ENCODE results near the gene NFE2.
"Not testable (repeated sequence)": the region's sequence is repeated elsewhere in the genome, so short reads cannot be mapped to it uniquely, and the experiment has no call there.

Gene NFE2

DNA sequence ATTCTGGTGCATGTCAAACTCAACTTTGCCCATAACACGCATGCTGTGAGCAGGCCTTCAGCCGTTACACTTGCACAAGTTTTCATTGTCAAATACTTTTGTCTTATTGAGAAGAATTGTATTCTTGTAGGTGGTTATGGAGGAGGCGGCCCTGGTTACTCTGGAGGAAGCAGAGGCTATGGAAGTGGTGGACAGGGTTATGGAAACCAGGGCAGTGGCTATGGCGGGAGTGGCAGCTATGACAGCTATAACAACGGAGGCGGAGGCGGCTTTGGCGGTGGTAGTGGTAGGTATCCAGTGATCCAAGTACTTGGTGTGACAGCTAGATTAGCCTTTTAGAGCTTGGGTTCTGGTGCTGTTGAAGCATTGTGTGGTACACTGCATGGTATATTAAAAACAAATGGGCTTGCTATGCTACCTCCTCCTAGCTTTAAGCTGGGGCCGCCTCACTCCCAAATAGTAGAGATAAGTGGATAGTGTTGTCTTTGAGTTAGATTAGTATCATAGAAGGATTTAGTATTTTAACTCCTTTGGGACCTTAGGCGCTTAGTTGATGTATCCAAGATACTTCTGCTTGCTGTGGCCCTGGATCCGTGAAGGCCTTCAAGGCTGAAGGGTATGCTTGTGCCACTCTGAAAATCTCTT lies 17.7 kb downstream of the NFE2 start:
- no peak for DNase-seq (ENCODE audit: low spot score)

DNA sequence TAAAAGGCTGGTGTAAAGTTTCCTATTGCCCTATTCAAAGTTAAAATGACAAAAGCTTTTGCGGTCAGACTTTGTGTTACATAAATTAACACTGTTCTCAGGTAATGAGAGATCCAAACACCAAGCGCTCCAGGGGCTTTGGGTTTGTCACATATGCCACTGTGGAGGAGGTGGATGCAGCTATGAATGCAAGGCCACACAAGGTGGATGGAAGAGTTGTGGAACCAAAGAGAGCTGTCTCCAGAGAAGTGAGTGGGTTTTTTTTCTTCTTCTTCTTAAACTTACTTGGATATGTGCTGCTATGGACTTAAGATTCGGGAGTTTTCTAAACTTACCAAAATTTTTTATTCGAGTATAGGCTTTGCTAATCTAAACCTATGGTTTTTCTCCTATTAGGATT lies 19.1 kb downstream of the NFE2 start:
- not testable (repeated sequence) for DNase-seq (ENCODE audit: low spot score)

DNA sequence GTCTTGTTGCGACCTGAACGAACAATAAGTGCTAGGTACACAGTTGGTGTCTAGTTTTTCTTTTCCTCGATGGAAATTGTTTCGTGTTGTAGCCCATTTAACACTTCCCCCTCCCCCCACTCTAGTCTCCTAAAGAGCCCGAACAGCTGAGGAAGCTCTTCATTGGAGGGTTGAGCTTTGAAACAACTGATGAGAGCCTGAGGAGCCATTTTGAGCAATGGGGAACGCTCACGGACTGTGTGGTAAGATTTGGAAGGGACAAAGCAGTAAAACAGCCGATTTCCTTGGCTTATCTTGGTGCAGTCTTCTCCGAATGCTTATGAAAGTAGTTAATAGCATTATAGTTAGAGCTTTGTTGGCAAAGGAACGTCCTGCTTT lies 19.6 kb downstream of the NFE2 start:
- not testable (repeated sequence) for DNase-seq (ENCODE audit: low spot score)

DNA sequence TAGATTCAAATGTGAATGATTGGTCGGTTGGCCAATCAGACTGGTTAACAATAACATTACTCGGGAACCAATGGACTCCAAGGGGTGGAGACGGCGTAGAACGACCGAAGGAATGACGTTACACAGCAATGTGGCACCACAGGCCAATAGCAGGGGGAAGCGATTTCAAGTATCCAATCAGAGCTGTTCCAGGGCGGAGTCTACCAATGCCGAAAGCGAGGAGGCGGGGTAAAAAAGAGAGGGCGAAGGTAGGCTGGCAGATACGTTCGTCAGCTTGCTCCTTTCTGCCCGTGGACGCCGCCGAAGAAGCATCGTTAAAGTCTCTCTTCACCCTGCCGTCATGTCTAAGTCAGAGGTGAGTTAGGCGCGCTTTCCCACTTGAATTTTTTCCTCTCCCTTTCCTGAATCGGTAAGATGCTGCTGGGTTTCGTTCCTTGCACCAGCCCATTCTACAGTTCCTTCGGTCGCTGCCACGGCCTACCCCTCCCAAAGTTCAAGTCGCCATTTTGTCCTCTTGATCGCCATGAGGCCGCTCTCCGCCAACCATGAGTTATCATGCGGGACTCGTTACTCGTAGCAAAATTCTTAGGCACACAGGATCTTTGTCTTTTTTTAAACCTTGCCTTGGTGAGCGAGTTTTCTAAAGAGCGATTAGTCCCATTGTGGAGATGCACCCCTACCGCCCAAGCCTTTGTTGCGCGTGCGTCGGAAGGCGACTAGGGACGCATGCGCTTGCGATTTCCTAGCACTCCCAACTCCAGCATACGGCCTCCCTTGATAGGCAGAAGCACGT lies 20.2 kb downstream of the NFE2 start, which contains the start of gene HNRNPA1:
Gene HNRNPA1 (plus strand): TSS at position 259 of the 793 bp plus-strand sequence. CDS start 82 bp downstream, at position 341.
- DNase-seq (ENCODE audit: low spot score), result peak; percentile 100

DNA sequence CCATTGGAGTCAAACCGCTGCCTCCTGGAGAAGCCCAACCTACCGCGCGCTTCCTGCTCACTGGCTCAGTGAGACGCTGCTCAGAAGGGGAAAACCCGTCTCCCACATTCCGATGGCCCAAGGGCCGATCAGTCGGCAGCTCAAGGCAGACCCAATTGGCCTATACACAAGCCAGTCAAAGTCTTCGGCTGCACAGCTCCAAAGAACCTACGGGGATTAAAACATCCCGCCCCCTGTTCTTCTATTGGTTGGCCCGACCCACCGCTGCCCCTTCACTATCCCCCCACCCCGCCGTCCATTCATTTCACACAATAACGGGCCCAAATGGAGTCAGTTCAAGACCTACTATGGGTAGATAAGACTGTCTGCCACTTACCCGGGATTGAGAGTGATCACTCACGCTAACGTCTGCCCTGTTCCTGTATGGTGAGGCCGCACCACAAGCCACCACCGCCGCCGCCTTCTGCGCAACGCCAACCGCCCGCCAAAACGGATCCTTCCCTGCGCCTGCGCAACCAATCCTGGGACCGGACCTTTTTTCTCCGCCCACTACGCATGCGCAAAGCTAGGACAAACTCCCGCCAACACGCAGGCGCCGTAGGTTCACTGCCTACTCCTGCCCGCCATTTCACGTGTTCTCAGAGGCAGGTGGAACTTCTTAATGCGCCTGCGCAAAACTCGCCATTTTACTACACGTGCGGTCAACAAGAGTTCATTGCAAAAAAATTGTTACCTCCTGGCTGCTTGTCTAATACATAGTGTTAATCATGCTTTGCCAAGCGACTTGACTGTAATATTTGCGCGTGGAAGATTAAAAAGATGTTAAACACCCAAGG lies 21.0 kb downstream of the NFE2 start, which contains the start of gene CBX5:
Gene CBX5 (minus strand): TSS at position 491 of the 836 bp plus-strand sequence. CDS start 22,472 bp downstream, outside the sequence.
- peak; percentile 99 for DNase-seq (ENCODE audit: low spot score)

DNA sequence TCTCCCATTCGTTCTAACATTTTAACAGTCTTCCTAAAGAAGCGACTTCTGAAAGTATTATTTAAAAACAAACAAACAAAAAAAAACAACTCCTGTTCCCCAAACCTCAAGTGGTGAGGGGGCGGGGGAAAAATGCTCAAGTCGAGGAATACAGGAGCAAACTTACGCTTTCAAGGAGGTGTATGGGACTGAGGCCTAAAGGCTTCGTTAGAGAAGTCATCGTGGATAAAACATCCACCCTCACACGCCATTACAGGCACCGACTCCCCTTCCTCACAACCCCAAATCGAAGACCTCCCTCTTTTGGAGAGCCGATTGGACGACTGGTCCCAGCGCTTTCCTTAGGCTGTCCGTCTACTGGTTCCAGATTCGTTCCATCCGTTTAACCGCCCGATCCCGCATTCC lies 21.6 kb downstream of the NFE2 start:
- no peak for DNase-seq (ENCODE audit: low spot score)

DNA sequence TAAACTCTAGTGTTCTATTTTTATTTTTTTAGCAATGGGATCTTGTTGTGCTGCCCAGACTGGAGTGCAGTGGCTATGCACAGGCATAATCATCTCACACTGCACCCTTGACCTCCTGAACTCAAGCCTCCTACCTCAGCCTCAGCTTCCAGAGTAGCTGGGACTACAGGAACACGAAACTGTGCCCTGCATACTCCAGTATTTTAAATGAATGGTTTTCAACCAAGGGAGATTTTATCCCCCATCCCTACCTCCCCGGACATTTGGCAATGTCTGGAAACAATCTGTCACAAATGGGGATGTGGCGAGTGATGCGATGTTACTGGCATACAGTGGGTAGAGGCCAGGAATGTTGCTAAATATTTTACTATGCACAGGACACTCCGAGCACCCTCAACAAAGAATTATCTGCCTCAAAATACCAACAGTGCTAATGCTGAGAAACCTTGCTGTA lies 23.0 kb downstream of the NFE2 start:
- peak; percentile 58 for DNase-seq (ENCODE audit: low spot score)

DNA sequence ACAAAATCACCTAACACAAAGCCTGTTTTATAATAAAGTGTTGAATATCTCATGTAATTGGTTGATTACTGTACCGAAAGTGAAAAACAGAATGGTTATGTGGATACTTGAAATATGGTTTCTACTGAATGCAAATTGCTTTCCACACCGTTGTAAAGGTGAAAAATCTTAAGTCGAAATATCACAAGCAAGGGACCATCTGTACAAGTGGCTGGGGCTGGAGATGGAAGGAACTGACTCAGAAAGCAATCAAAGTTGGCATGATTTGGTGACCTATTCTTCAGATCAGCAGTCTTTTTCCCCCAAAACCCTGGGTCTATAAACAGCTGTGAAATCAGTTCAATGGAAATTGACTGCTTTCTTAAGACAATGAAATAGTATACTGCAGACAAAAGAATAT lies 24.4 kb downstream of the NFE2 start:
- no peak for DNase-seq (ENCODE audit: low spot score)

DNA sequence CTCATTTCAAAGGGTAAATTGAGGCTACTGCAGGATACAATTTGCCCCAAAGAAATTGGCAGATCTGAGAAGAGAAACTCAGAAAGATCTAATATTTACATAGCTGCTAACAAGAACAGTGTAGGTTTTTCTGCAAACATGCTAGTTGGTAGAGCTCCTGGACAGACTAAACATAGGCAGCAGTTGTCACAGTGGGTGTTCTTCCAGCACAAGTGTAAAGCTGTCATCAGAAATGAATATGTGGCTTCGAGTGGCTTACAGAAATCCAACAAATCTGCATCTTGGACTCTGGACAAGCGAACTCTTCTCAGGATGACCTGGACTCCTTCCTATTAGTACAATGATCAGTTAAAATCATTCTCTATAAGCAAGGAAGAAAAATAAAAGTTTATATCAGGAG lies 26.8 kb downstream of the NFE2 start:
- DNase-seq (ENCODE audit: low spot score), result no peak

DNA sequence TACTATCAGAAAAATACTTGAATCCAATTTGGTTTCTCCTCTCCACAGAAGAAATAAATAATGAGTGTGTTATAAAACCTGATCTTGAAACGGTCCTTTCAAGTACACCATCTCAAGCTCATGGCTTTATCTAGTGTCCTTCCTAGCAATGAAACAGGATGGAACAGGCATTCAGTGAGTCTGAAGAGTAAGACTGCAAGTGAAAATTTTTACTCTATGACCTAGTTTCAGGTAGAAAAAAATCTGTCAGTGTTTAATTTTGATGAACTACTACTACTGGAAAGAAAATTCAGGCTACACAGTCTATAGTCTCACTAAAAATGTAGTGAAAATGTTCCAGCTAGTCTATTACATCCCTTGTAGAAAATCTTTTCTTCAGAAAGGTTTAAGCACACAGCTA lies 28.6 kb downstream of the NFE2 start:
- DNase-seq (ENCODE audit: low spot score), result no peak

DNA sequence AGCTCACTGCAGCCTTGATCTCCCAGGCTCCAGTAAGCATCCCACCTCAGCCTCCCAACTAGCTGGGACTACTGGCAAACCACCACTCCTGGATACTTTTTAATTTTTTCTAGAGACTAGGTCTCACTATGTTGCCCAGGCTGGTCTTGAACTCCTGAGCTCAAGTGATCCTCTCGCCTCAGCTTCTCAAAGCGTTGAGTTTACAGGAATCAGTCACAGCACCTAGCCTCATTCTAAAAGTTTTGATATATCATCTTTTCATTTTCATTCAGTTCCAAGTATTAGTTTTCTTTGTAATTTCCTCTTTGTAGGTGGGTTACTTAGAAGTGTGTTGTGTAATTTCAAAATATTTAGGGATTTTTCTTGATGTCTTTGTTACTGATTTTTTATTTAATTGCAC lies 30.5 kb downstream of the NFE2 start:
- no peak for DNase-seq (ENCODE audit: low spot score)

DNA sequence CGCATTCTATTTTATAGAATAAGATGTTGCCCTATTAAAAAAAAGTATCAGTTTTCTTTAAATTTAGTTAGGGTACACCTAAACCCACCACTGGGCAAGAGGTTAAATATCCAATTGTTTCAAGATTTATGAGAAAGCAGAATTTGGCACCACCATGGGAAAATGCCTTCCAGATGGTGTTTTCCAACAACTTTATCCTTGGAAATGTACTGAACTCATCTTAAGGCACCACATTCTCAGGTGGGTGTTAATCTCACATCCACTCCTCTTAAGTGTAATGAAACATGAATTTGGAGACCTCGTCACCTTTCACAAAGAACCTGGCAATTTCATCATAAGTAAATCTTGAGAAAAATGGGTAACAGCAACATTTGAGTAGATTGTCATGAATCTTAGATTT lies 34.0 kb downstream of the NFE2 start:
- no peak for DNase-seq (ENCODE audit: low spot score)

DNA sequence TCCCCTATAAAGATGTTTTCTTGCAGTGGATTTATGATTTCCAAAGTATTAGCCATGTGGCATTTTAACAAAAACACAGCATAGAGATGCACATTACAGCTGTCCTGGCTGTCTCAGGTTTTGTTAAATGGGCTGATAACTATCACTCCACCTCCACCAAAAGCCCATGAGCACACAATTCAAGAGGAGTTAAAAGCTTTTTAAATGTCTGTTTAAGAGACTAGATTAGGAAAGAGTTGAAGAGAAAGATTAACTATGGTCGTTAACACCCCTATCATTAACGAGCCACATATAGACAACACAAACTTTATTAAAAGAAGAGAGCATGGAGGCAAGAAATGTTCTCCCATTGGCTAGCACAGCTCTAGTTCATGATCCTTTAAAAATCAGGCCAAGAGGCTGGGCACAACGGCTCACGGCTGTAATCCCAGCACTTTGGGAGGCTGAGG lies 35.4 kb downstream of the NFE2 start:
- DNase-seq (ENCODE audit: low spot score), result no peak

DNA sequence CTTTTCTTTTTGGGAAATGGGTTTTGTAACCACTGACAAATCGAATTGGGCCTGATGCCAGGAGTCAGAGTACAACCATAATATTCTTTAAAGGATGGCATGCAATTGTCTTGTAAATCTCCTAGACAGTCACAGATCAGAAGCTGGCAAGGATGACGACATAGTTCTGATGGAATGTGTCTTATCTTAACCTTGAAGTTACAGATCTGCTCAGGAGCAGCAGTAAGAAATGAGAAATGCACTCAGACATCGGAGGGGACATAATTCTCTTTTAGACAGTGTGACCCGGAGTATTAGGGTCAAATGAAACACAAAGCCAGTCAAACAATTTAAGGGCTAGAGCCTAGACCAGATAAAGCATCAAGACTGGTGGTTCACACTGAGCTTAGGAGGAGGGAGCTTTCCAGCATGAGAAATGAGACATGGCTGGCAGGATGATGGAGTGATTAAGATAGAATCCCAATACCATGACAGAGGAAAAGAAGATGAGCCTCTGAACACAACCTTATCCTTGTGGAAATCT lies 38.4 kb downstream of the NFE2 start:
- no peak for DNase-seq (ENCODE audit: low spot score)

DNA sequence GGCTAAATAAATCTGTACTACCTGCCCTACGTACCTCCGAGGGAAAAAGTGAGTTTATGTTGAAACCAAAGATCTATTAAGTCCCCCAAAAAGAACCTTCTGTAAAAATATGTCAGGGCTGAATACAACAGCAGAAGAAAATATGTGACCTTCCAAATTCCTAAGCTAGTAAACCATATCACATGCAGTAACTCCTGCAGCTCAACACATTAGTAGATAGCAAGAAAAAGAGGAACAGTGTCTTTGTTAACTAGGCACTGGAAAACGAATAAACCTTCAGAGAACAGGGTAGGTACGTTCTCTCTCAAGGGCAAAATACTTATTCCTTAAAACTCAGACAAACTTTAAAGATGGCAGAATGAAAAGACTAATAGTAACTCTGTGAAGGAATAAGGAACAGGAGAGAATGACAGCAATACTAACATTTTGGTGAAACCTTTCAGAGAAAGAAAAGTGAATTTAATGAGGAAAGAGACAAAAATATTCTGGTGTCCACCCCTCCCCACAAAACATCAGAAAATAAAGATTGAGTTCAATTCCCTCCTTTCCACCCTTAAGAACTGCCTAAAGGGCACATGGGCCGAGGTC lies 38.9 kb downstream of the NFE2 start:
- no peak for DNase-seq (ENCODE audit: low spot score)

DNA sequence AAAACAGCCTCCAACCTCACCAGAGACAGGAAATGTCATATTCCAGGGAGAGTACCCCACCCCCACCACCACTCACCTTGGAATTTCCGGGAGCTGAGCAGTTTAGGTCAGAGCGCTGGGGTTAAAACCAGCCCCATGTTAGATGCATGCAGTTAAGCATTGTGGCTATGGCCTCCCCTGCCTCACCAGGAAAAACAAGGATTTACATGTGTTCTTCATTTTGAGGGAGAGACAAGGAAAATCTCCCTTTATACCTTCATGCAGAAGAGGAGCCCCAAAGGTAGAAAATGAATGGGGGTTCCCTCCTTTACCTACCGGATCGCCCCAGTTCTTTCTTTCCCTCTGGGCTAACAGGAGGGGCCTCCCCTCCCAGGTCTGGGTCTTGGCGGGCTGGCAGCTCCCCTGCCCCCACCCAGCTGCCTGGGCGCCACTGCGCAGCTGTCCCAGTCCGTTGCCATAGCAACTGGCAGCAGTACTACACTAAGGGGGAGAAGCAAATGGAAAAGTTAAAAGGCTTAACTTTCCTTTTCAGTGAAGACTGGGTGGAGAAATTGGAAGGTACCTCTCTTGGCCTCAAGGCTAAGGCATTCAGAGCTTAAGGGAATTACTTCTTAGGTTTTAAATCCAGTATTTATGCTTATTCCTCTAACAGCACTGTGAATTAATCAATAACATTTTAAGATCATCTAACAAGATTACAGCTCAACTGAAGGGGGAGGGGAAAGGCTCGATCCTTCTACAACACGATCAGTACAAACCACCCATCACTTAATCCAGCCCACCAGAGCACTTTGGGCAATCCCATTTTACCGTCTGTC lies 41.4 kb downstream of the NFE2 start:
- no peak for DNase-seq (ENCODE audit: low spot score)

DNA sequence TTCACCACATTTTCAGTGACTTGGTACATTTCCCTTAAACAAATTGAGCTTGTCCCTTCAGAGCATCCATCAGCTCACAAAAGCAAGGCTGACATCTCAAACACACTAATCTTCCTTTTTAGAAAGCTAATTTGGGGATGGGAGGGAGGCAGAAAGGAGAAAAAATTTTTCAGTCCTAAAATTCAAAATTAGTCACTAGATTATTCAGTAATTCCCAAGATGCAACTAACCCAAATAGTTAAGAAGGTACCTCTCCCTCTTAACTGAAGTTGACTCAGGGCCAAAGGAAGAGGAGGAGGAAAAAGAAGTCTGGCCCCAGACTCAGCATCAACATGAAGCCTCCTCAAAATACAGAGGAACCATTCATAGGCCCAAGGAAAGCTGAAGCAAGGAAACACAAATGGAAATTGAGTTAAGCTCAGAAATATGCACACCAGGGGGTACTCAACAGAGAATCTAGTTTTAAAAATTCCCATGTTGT lies 42.6 kb downstream of the NFE2 start:
- DNase-seq (ENCODE audit: low spot score), result no peak

DNA sequence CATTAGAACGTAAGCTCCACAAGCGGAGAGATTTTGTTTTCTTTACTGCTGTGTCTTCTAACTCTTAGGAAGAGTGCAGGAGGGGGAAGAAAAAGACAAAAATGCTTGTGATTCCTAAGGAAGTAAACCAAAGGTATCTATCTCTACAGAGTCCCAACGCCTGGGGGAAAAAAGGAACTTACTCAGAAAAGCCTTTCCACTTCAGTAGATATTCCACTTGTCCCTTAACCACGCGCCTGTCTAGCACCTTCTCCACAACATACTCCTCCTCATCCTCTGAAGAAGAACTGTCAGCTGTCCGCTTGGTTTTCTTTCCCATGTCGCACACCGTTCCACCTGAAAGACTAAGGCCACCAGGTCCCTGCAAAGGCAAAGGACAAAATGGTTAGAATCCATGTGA lies 43.5 kb downstream of the NFE2 start:
- no peak for DNase-seq (ENCODE audit: low spot score)

DNA sequence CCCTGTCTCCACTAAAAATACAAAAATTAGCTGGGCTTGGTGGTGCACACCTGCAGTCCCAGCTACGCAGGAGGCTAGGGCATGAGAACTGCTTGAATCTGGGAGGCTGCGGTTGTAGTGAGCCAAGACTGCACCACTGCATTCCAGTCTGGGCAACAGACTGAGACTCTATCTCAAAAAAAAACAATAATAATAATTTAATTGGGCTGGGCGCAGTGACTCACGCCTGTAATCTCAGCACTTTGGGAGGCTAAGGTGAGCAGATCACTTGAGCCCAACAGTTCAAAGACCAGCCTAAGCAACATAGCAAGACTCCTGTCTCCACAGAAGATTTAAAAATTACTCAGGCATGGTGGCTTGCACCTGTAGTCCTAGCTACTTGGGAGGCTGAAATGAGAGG lies 47.6 kb downstream of the NFE2 start:
- no peak for DNase-seq (ENCODE audit: low spot score)

DNA sequence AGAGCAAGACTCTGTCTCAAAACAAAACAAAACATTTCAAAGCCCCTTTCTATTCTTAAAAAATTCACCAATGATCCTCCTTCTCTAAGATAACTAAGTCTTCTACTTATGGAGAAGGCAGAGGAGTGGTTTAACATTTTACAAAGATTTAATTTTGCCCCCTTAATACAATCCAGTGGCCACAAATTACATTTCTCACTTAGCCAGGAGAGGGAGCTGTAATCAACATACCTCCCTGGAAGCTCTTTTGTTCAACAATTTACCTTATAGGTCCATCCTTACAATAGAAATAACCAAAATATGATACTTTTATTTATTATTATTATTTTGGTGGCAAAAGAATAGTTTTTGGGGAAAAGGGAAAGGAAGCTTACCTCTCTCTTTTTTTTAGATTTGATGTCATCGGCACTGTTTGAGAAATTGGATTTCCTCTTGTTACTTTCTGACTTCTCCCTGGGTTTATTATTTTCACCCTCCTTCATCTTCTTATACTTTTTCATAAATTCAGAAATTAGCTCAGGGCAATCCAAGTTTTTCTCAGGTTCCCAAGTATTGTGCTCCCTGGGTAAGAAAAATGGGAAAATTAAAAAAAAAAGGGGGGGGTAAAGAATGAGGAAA lies 49.0 kb downstream of the NFE2 start:
- DNase-seq (ENCODE audit: low spot score), result peak; percentile 60
